H1 (cell line): ENCODE results near the gene KRT222. TPM values are rescaled to one million over a fixed set of nuclear protein-coding genes. Genes with fewer than 3 reads are reported as not detected.

Source experiments
- CTCF ChIA-PET: fragments of 300-600 bp; sonication (Branson Sonifier 250); formaldehyde crosslinking; loops from one replicate; lab custom pipeline; 2021; ENCODE audit not compliant: partially characterized antibody; lab: Charles Lee
- POLR2A ChIA-PET: fragments of 300-600 bp; sonication (Branson Sonifier 250); formaldehyde crosslinking; loops from one replicate; lab custom pipeline; 2021; ENCODE audit warnings: inconsistent platforms; ENCODE audit not compliant: partially characterized antibody; lab: Charles Lee
- DNase-seq, 2 experiments: peaks; one replicate each; pipeline versions ENCODE4 v3.0.0 to v3.0.0-alpha.2; 2010 to 2022; ENCODE audit warnings: low spot score in 2 of 2, low read depth in 1 of 2, mixed read lengths in 1 of 2
- FAIRE-seq: peaks from 2 replicates; lab custom pipeline; 2011; peaks lifted over from hg19 to GRCh38; lab: Jason Lieb, UNC
- H2AFZ ChIP-seq: 2 replicates; pipeline ENCODE4 v1.8.1; 2012; ENCODE audit warnings: low read length, inconsistent platforms
- H2AK5ac ChIP-seq: 2 replicates; pipeline ENCODE4 v1.6.1; 2013; ENCODE audit warnings: low read depth, low read length
- H2BK120ac ChIP-seq: replicated peaks from 2 replicates; pipeline ENCODE3; 2013; ENCODE audit warnings: low read depth, low read length, inconsistent platforms
- H2BK12ac ChIP-seq: 2 replicates; pipeline ENCODE4 v1.6.1; 2013; ENCODE audit warnings: low read depth, low read length
- H2BK15ac ChIP-seq: 2 replicates; pipeline ENCODE4 v1.6.1; 2013; ENCODE audit warnings: low read length
- H2BK20ac ChIP-seq: 2 replicates; pipeline ENCODE4 v1.6.1; 2013; ENCODE audit warnings: low read length
- H2BK5ac ChIP-seq: 2 replicates; pipeline ENCODE4 v1.6.1; 2013; ENCODE audit warnings: low read depth, low read length
- H3K14ac ChIP-seq: 2 replicates; pipeline ENCODE4 v1.6.1; 2013; ENCODE audit warnings: inconsistent platforms; ENCODE audit not compliant: insufficient read length
- H3K18ac ChIP-seq: 2 replicates; pipeline ENCODE4 v1.6.1; 2013; ENCODE audit warnings: low read length; ENCODE audit errors: extremely low read depth
- H3K23ac ChIP-seq: 2 replicates; pipeline ENCODE4 v1.6.1; 2013; ENCODE audit warnings: inconsistent platforms; ENCODE audit not compliant: insufficient read length
- H3K23me2 ChIP-seq: 2 replicates; pipeline ENCODE4 v1.6.1; 2013; ENCODE audit warnings: low read depth, low read length
- H3K27ac ChIP-seq: 2 replicates; pipeline ENCODE4 v1.6.1; 2011; ENCODE audit warnings: low read depth, low read length, inconsistent platforms
- H3K27me3 ChIP-seq, 4 experiments: replicated peaks in 1 of 4; 1 replicate in 1 of 4; 2 replicates in 3 of 4; pipeline versions ENCODE4 v1.6.1 to v1.8.1; 2011 to 2013; ENCODE audit warnings: low read length in 3 of 4, mild to moderate bottlenecking in 3 of 4, inconsistent platforms in 2 of 4, mixed read lengths in 2 of 4, moderate library complexity in 1 of 4; ENCODE audit not compliant: control insufficient read depth in 3 of 4, insufficient read depth in 3 of 4; ENCODE audit errors: extremely low read depth in 1 of 4
- H3K36me3 ChIP-seq, 4 experiments: 2 replicates each; pipeline versions ENCODE4 v1.6.1 to v1.8.1; 2011 to 2013; ENCODE audit warnings: mild to moderate bottlenecking in 4 of 4, low read length in 3 of 4, moderate library complexity in 2 of 4, control low read depth in 1 of 4, inconsistent platforms in 1 of 4; ENCODE audit not compliant: insufficient read depth in 4 of 4, control insufficient read depth in 2 of 4
- H3K4ac ChIP-seq: replicated peaks from 2 replicates; pipeline ENCODE3; 2013; ENCODE audit warnings: low read length, low read depth, mixed read lengths, inconsistent platforms; ENCODE audit not compliant: insufficient read length
- H3K4me1 ChIP-seq, 4 experiments: replicated peaks in 1 of 4; 1 replicate in 1 of 4; 2 replicates in 3 of 4; pipeline versions ENCODE4 v1.6.1 to v1.8.1; 2011 to 2013; ENCODE audit warnings: low read length in 3 of 4, inconsistent platforms in 2 of 4, mixed read lengths in 1 of 4; ENCODE audit not compliant: insufficient read depth in 4 of 4, control insufficient read depth in 3 of 4
- H3K4me2 ChIP-seq, 2 experiments: 2 replicates each; pipeline versions ENCODE4 v1.6.1 to v1.8.1; 2011 to 2013; ENCODE audit warnings: low read depth in 2 of 2, low read length in 2 of 2, control low read depth in 1 of 2, inconsistent platforms in 1 of 2, mild to moderate bottlenecking in 1 of 2; ENCODE audit not compliant: insufficient read depth in 1 of 2
- H3K4me3 ChIP-seq, 4 experiments: fragments of 200-600, 300-600 bp in 1 of 4; sonication (generic), shearing (Covaris generic), sonication (Bioruptor Twin) in 1 of 4; 2 replicates each; pipeline versions ENCODE4 v1.5.1 to v1.8.1; 2011 to 2016; ENCODE audit warnings: low read length in 4 of 4, low read depth in 3 of 4, control low read depth in 2 of 4, inconsistent platforms in 2 of 4, mild to moderate bottlenecking in 2 of 4, mixed read lengths in 1 of 4, moderate library complexity in 1 of 4; ENCODE audit not compliant: insufficient read depth in 2 of 4; ENCODE audit errors: extremely low read depth in 1 of 4
- H3K56ac ChIP-seq: replicated peaks from 2 replicates; pipeline ENCODE3; 2013; ENCODE audit warnings: low read depth, mild to moderate bottlenecking, mixed read lengths, low read length, inconsistent platforms; ENCODE audit not compliant: insufficient read length
- H3K79me1 ChIP-seq: 2 replicates; pipeline ENCODE4 v1.6.1; 2013; ENCODE audit warnings: low read depth, low read length, control low read depth
- H3K79me2 ChIP-seq, 2 experiments: 2 replicates each; pipeline versions ENCODE4 v1.6.1 to v1.8.1; 2012 to 2013; ENCODE audit warnings: low read length in 2 of 2, mild to moderate bottlenecking in 2 of 2, inconsistent platforms in 1 of 2; ENCODE audit not compliant: insufficient read depth in 2 of 2, control insufficient read depth in 1 of 2
- H3K9ac ChIP-seq, 4 experiments: replicated peaks in 1 of 4; 1 replicate in 1 of 4; 2 replicates in 3 of 4; pipeline versions ENCODE4 v1.6.1 to v1.8.1; 2011 to 2013; ENCODE audit warnings: low read depth in 3 of 4, low read length in 3 of 4, control low read depth in 2 of 4, mild to moderate bottlenecking in 2 of 4, moderate library complexity in 2 of 4, inconsistent platforms in 1 of 4; ENCODE audit errors: extremely low read depth in 1 of 4
- H3K9me3 ChIP-seq, 2 experiments: 2 replicates each; pipeline versions ENCODE4 v1.6.1 to v1.8.1; 2012 to 2013; ENCODE audit warnings: mild to moderate bottlenecking in 2 of 2, moderate library complexity in 2 of 2, control low read depth in 1 of 2, inconsistent platforms in 1 of 2, low read depth in 1 of 2, low read length in 1 of 2, mixed read lengths in 1 of 2; ENCODE audit not compliant: insufficient read depth in 2 of 2
- H4K20me1 ChIP-seq, 2 experiments: replicated peaks in 1 of 2; 2 replicates each; pipeline versions ENCODE3 to v1.8.1; 2011 to 2013; ENCODE audit warnings: inconsistent platforms in 2 of 2, low read length in 2 of 2, mild to moderate bottlenecking in 1 of 2; ENCODE audit not compliant: insufficient read depth in 2 of 2, control insufficient read depth in 1 of 2
- H4K5ac ChIP-seq: 2 replicates; pipeline ENCODE4 v1.6.1; 2013; ENCODE audit warnings: low read length, low read depth, mixed read lengths, inconsistent platforms; ENCODE audit not compliant: insufficient read length
- H4K8ac ChIP-seq: 2 replicates; pipeline ENCODE4 v1.8.0; 2013; ENCODE audit warnings: mild to moderate bottlenecking, moderate library complexity, low read length, inconsistent platforms; ENCODE audit not compliant: insufficient read depth; ENCODE audit errors: extremely low read depth
- H4K91ac ChIP-seq: replicated peaks from 2 replicates; pipeline ENCODE3; 2013; ENCODE audit warnings: low read length, mixed read lengths, inconsistent platforms; ENCODE audit not compliant: insufficient read length
- CHD1 ChIP-seq: IDR thresholded peaks from 2 replicates; pipeline ENCODE4 v1.6.1; 2012; ENCODE audit warnings: low read depth, low read length, improper control_type of control experiment
- JUND ChIP-seq: IDR thresholded peaks from 2 replicates; pipeline ENCODE4 v1.6.1; 2011; ENCODE audit warnings: mild to moderate bottlenecking, improper control_type of control experiment, low read length
- RBBP5 ChIP-seq: IDR thresholded peaks from 2 replicates; pipeline ENCODE4 v1.7.1; 2012; ENCODE audit warnings: low read depth, mild to moderate bottlenecking, inconsistent platforms, low read length, moderate library complexity, borderline replicate concordance
- SAP30 ChIP-seq: fragments of 300-600 bp; sonication (generic); IDR thresholded peaks from 2 replicates; pipeline ENCODE4 v1.7.1; 2012; ENCODE audit warnings: low read length, moderate library complexity, mild to moderate bottlenecking, inconsistent platforms; ENCODE audit not compliant: insufficient read depth, insufficient replicate concordance
- SIRT6 ChIP-seq: IDR thresholded peaks from one replicate; pipeline ENCODE4 v1.7.1; 2012; ENCODE audit warnings: low read length, inconsistent platforms
- TAF7 ChIP-seq: optimal IDR thresholded peaks from 2 replicates; pipeline ENCODE3; 2011; ENCODE audit warnings: low read depth, mild to moderate bottlenecking, inconsistent platforms, low read length, moderate library complexity, borderline replicate concordance
- ZNF274 ChIP-seq: IDR thresholded peaks from 2 replicates; pipeline ENCODE4 v1.7.0; 2012; ENCODE audit warnings: low read length, borderline replicate concordance; ENCODE audit errors: extremely low read depth
- WGBS, 2 experiments: shearing (Covaris generic) in 1 of 2; methylation state at CpG; one replicate each; pipeline versions ENCODE4 v1.1.6 to v1.1.7; 2013 to 2015; ENCODE audit warnings: low lambda C conversion rate in 2 of 2, mixed read lengths in 2 of 2, inconsistent platforms in 1 of 2, low coverage in 1 of 2, missing lambda C conversion rate in 1 of 2; ENCODE audit not compliant: insufficient replicate concordance in 2 of 2, insufficient coverage in 1 of 2, insufficient read length in 1 of 2; ENCODE audit errors: extremely low coverage in 1 of 2, missing lambda C conversion rate in 1 of 2; 5-methylcytosine and 5-hydroxymethylcytosine counted together
- polyA plus RNA-seq, 7 experiments: library from polyadenylated mRNA; depleted of rRNA in 3 of 7; stranded (reverse) in 5 of 7; unstranded in 2 of 7; fragments of >200 nt in 5 of 7; fragments of 200-250 nt in 2 of 7; gene quantifications; 1 replicate in 5 of 7; 2 replicates in 1 of 7; 4 replicates in 1 of 7; pipeline versions ENCODE4 v1.2.1 to v1.2.3, GENCODE V29; 2011 to 2013; ENCODE audit warnings: missing spikeins in 2 of 7, mixed read lengths in 2 of 7
- total RNA-seq: library from RNA; stranded (reverse); fragmentation: NEBNext Ultra II Directional; extraction: Animal tissue kit (Norgen Biotek cat#: 25700); gene quantifications from 2 replicates; pipeline ENCODE4 v1.2.1, GENCODE V29; 2021

Gene KRT222
- total and polyA plus RNA-seq, 2 of the 8 experiments (the other 6 are each of a cell fraction or from before 2014, with no cell fraction given): 0.08 to 0.61 TPM

GRCh38 chr17:40612599-40613244 lies 52.3 kb downstream of the KRT222 start:
- Histone ChIP-seq H4K5ac (no peak overlapping the region), H2BK15ac (no peak overlapping the region), H2BK5ac (no peak overlapping the region), H2BK120ac (no peak overlapping the region), H3K4ac (no peak overlapping the region), H3K27ac (no peak overlapping the region), H3K9me3 (no peaks in the 10 kb centered on the region), H3K18ac (no peak overlapping the region), H3K79me2 (no peaks in the 10 kb centered on the region), H4K8ac (no peak overlapping the region), H3K14ac (no peak overlapping the region), H3K23me2 (no peaks in the 10 kb centered on the region; the same call in 1 of the 2 replicates), H3K4me1 (peaks cover 0 to 4% (median 2%) of the 10 kb centered on the region in 4 experiments; a peak in 5 of 7 replicates), H2BK12ac (no peak overlapping the region), H3K56ac (no peak overlapping the region), H2AK5ac (no peak overlapping the region), H4K20me1 (no peaks in the 10 kb centered on the region), H3K27me3 (no peaks in the 10 kb centered on the region), H3K4me3 (no peak overlapping the region), H3K36me3 (no peaks in the 10 kb centered on the region), H3K9ac (no peak overlapping the region), H3K79me1 (no peaks in the 10 kb centered on the region), H2BK20ac (no peak overlapping the region), H2AFZ (no peak overlapping the region), H4K91ac (no peak overlapping the region), H3K23ac (no peak overlapping the region), H3K4me2 (no peak overlapping the region)
- DNase-seq (no peak), FAIRE-seq (no peak)
- ChIA-PET POLR2A (no interaction called here), CTCF (interaction anchor here (1.6 kb wide), 1 partner anchor 8 kb away, joined by 4 read pairs; no protein-coding TSS in a partner anchor)
- WGBS, 2 experiments: 94% methylated on average over 11 of the region's 11 CpGs; no CpG with 5 or more reads in 1 of the 2 experiments
- no peak for TF ChIP-seq TAF7
- no peak for TF ChIP-seq ZNF274
- TF ChIP-seq JUND: no peak
- no peak for TF ChIP-seq CHD1
- TF ChIP-seq RBBP5: no peak
- TF ChIP-seq SAP30: no peak
- no peak for TF ChIP-seq SIRT6
